Thyroid gland (tissue), 4 donors: ENCODE results near the gene RTN4R. TPM values are rescaled to one million over a fixed set of nuclear protein-coding genes. Genes with fewer than 3 reads are reported as not detected.

ENCODE experiments used
- DNase-seq, 2 donors: peaks; one replicate each; pipeline ENCODE4 v3.0.0-alpha.2; 2019
- H3K27ac ChIP-seq, 3 donors: fragments of 200-600 bp; sonication (generic); 1 replicate in 2 of 3; 2 replicates in 1 of 3; pipeline ENCODE4 v1.5.1; 2016 to 2019; ENCODE audit warnings: mild to moderate bottlenecking in 1 of 3, moderate library complexity in 1 of 3
- H3K27me3 ChIP-seq: fragments of 200-600 bp; sonication (generic); one replicate; pipeline ENCODE4 v1.5.1; 2019
- H3K36me3 ChIP-seq, 2 donors: fragments of 200-600 bp; sonication (generic); one replicate each; pipeline ENCODE4 v1.5.1; 2016 to 2019
- H3K4me1 ChIP-seq, 2 donors: fragments of 200-600 bp; sonication (generic); one replicate each; pipeline ENCODE4 v1.5.1; 2017 to 2019
- H3K4me3 ChIP-seq, 3 donors: fragments of 200-600 bp; sonication (generic); replicated peaks in 1 of 3; 1 replicate in 2 of 3; 2 replicates in 1 of 3; pipeline ENCODE4 v1.5.1; 2016; ENCODE audit warnings: mild to moderate bottlenecking in 1 of 3
- H3K9me3 ChIP-seq: fragments of 200-600 bp; sonication (generic); one replicate; pipeline ENCODE4 v1.5.1; 2017
- CTCF ChIP-seq, 6 experiments: fragments of 200-600 bp in 3 of 6; fragments of 450-650 bp in 3 of 6; sonication (generic) in 3 of 6; IDR thresholded peaks; one replicate each; pipeline ENCODE4 v1.5.1; 2016 to 2019; ENCODE audit warnings: antibody characterized with exemption in 6 of 6, mild to moderate bottlenecking in 2 of 6, inconsistent platforms in 1 of 6, moderate library complexity in 1 of 6
- POLR2A ChIP-seq, 2 donors: fragments of 450-650 bp; IDR thresholded peaks; one replicate each; pipeline ENCODE4 v1.6.1; 2017; ENCODE audit warnings: antibody characterized with exemption in 2 of 2, mild to moderate bottlenecking in 2 of 2, moderate library complexity in 1 of 2
- WGBS, 2 donors: methylation state at CpG; one replicate each; pipeline ENCODE4 v1.1.5; 2017; 5-methylcytosine and 5-hydroxymethylcytosine counted together
- intact Hi-C: fragments of 100-400 bp; cut with DNase I; formaldehyde crosslinking; loops from one replicate; pipeline ENCODE4 v1.15.1; 2023
- total RNA-seq, 4 donors: library from RNA; depleted of rRNA; stranded (reverse); fragments of >200 nt; gene quantifications; one replicate each; pipeline ENCODE4 v1.2.3, GENCODE V29; 2016

RTN4R gene
- total RNA-seq, 4 donors from 2014 or later = 4.0 to 8.6 (median 5.9) TPM

- DNase-seq = no peak
- no peaks in the 10 kb centered on the region for H3K27me3 ChIP-seq
- no peaks in the 10 kb centered on the region for H3K9me3 ChIP-seq
- WGBS, 2 donors = 52 to 53% methylated on average over 13 to 20 of the region's 35 CpGs
- H3K4me3 ChIP-seq = no peak overlapping the region
- TF ChIP-seq CTCF (IDR thresholded peaks at IDR 0.05) = peak in 1 of 6 experiments; percentile 5
- TF ChIP-seq POLR2A (IDR thresholded peaks at IDR 0.05) = no peak
- H3K27ac ChIP-seq = no peak overlapping the region
- H3K36me3 ChIP-seq = no peaks in the 10 kb centered on the region
- intact Hi-C loops = no loop called here
- peaks cover 8 to 25% of the 10 kb centered on the region in 2 donors for H3K4me1 ChIP-seq
Observed at GRCh38 chr22:20238901-20239675, 29.0 kb downstream of the RTN4R start.

DNA sequence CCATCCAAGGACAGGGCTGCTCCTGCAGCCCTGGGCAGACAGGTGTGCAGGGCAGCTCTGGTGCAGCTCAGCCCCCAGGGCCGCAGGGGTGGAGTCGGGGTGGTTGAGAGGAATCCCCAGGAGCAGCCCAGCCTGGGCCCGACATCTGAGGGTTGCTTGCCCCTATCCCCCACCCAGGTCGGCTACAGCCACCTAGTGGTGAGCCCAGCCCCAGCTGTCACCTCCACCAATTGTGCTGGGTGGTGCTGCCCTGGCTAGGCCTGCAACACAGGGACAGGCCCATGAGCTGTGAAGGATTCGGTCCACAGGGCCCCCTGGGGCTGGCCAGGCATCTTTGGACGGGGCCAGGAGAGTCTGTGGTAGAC lies 29.6 kb downstream of the RTN4R start:
- TF ChIP-seq POLR2A (IDR thresholded peaks at IDR 0.05) (no peak), CTCF (IDR thresholded peaks at IDR 0.05) (peak in 5 of 6 experiments; percentile 43 to 78 (median 58))
- 54% methylated on average over 2 of the region's 6 CpGs; no CpG with 5 or more reads in 1 of the 2 donors for WGBS, 2 donors
- H3K36me3 ChIP-seq = no peaks in the 10 kb centered on the region
- intact Hi-C loops = no loop called here
- no peak overlapping the region for H3K4me3 ChIP-seq
- DNase-seq = peak; percentile 70 to 71
- peaks cover 4 to 20% of the 10 kb centered on the region in 2 donors for H3K4me1 ChIP-seq
- H3K9me3 ChIP-seq = no peaks in the 10 kb centered on the region
- no peaks in the 10 kb centered on the region for H3K27me3 ChIP-seq
- no peak overlapping the region for H3K27ac ChIP-seq

DNA sequence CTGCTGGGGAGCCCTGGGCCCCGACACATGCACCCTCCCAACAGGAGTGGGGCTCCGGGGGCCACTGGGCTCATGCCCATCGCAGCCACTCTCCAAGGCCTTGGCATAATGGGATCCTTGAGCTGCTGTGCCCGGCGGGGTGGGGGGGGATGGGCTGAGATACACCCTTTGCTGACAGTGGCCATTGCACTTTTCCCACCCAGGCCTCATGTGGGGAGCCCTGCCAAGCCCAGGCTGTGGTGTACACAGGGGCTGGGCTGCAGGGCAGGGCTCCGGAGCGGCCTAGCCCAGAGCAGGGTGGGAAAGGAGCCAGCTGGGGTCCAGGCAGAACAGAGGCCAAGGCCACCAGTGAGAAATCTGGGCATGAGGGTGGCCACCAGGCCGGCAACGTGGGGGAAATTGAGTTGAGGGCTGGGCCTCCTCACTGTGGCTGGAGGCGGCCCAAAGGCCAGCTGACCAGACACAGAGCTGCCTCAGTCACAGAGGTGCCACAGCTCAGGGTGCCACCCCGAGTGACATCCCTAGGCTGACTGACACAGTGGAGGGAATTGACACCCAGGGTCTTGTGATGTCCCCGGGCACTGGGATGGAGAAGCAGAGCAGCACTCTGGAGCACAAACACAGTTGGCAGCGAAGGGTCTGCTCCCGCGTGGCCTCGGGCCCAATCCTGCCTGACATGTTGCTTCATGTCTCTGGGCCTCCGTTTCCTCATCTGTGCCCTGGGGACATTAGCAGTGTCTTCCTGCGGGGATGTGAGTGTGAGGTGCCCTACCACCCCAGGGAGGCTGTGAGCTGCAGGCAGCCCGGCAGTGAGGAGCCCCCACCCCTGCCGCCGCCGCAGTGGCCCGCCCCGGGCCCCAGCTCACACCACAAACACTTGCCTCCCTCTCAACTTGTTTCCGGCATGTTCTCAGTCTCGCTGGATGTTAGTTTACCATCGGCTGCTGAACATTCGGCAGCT lies 30.4 kb downstream of the RTN4R start:
- H3K36me3 ChIP-seq = no peaks in the 10 kb centered on the region
- no peaks in the 10 kb centered on the region for H3K9me3 ChIP-seq
- H3K4me1 ChIP-seq = peaks cover 4 to 16% of the 10 kb centered on the region in 2 donors
- TF ChIP-seq CTCF (IDR thresholded peaks at IDR 0.05) (no peak), POLR2A (IDR thresholded peaks at IDR 0.05) (no peak)
- H3K4me3 ChIP-seq = no peak overlapping the region
- H3K27me3 ChIP-seq = no peaks in the 10 kb centered on the region
- H3K27ac ChIP-seq = no peak overlapping the region
- intact Hi-C loops = no loop called here
- WGBS, 2 donors = 76 to 80% methylated on average over 14 to 21 of the region's 28 CpGs
- no peak for DNase-seq

GRCh38 chr22:20236052-20236717 lies 31.9 kb downstream of the RTN4R start:
- H3K4me1 ChIP-seq = peaks cover 19 to 31% of the 10 kb centered on the region in 2 donors
- intact Hi-C loops = no loop called here
- H3K27ac ChIP-seq = no peak overlapping the region
- 80 to 83% methylated on average over 6 to 10 of the region's 11 CpGs for WGBS, 2 donors
- no peaks in the 10 kb centered on the region for H3K27me3 ChIP-seq
- H3K36me3 ChIP-seq = no peaks in the 10 kb centered on the region
- TF ChIP-seq POLR2A (IDR thresholded peaks at IDR 0.05) (no peak), CTCF (IDR thresholded peaks at IDR 0.05) (no peak)
- no peak overlapping the region for H3K4me3 ChIP-seq
- DNase-seq = no peak
- no peaks in the 10 kb centered on the region for H3K9me3 ChIP-seq
